GM18499 (cell line): ENCODE results near the gene DBN1.

Source experiments
- ATAC-seq: cut with Tn5 transposase; IDR thresholded peaks from one replicate; pipeline ENCODE4 v1.9.1; 2021; ENCODE audit warnings: moderate number of reproducible peaks; ENCODE audit not compliant: insufficient read depth, unreplicated experiment

The DBN1 gene

DNA sequence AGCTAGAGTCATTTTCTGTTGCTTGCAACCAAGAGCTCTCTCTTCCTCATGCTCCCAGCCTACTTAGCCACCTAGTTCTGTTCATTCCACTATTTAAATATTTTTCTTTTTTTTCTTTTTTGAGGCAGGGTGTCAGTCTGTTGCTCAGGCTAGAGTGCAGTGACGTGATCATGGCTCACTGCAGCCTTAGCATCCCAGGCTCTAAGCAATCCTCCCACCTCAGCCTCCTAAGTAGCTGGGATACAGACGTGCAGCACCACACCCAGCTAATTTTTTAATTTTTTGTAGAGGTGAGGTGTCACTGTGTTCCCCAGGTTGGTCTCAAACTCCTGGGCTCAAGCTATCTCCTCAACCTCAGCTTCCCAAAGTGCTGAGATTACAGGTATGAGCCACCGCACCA lies 59.0 kb downstream of the DBN1 start:
- no peak for ATAC-seq

DNA sequence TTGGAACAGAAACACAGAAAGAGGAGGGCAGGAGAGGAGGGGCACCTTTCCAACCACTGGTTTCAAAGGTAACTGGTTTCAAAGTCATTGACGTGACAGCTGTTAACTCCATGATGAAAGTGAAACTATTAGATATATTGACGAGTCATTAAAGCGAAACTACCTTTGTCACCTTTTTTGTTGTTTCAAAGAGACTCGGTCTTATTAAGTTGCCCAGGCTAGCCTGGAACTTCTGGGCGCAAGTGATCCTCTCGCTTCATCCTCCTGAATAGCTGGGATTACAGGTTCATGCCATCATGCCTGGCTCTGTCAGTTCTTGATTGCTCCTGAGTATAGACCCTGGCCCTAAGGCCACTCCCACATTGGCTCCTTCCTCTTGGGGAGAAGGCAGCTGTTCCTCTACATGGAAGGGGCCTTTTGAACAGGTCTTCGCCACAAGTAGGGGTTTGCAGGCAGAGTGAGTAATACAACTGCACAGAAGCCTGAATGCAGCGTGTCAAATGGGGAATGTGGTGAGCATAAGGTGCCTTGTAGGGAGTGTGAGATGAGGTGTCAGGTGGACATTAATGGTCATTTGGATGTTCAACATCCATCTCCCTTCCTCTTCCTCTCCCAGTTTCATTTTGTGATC lies 60.7 kb downstream of the DBN1 start:
- ATAC-seq, result no peak

DNA sequence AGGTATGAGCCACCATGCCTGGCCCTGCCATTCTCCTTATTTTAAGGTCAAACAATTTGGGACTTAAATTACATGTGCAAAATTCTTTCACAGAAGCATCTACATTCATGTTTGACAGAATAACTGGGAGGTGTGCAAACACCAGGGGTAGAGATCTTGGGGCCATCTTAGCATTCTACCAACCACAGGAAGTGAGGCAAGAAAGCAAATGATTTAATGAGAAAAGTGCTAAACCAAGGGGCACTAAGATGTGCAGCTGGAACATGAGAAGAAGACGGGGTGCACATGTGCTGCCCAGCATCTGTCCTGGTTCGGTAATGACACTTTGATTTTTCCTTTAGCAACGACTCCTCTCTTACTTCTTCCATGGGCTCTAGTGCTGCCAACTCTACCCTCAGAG lies 62.9 kb downstream of the DBN1 start:
- ATAC-seq, result no peak

DNA sequence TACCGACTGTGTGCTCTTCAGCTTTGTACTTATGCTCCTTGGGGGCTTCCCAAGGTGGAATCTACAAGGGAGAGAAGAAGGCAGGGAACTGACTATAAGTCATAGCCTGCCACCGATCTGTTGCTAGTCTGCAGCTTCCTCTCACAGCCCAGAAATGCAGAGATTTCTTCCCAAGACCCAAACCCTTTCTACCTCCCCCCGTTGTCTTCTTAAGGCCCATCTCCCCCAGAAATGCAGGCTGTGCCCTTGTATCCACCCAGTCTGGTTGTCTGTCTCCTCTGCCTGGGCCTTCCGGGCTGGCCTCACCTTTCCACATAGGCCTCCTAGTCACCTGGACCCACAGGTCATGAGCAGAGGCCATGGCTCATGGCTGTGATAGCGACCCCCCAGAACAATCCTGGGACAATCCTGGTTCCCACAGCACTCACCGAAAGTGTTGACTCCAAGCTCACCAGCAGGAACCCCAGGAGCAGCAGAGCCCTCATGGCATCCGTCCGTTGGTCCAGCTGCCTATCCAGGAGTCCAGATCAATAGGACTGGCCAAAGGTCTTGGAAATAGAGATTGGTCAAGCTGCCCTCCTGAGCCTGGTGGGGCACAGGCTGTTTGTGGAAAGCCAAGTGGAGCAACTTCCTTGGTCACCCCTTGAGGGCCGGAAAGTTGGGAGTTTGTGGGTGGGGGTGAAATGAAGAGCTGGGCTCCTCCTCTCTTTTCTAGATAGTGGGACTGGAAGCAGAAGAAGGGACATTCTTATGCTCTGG lies 64.2 kb downstream of the DBN1 start, which contains the start of gene F12:
TSS of gene F12 (minus strand) at position 522 of the 759 bp plus-strand sequence. CDS start at position 485, 37 bp downstream.
- ATAC-seq, result no peak
